Right lobe of liver (tissue), 6 donors: ENCODE measurements around the gene NHLRC1. TPM values are rescaled to one million over a fixed set of nuclear protein-coding genes. Genes with fewer than 3 reads are reported as not detected.

ENCODE experiments used
- ATAC-seq, 4 donors: fragments of 200-7000 bp; cut with Tn5 transposase; one replicate each; pipeline ENCODE4 v1.9.1; 2020; ENCODE audit warnings: mild to moderate bottlenecking in 4 of 4, moderate library complexity in 4 of 4
- DNase-seq, 3 donors: peaks; one replicate each; pipeline ENCODE4 v3.0.0-alpha.2; 2020
- H3K27ac ChIP-seq, 3 donors: fragments of 200-600 bp; one replicate each; pipeline ENCODE4 v1.8.0; 2022
- H3K27me3 ChIP-seq, 2 donors: fragments of 200-600 bp; one replicate each; pipeline ENCODE4 v1.8.0; 2022
- H3K36me3 ChIP-seq, 4 donors: fragments of 200-600 bp; sonication (generic) in 1 of 4; one replicate each; pipeline versions ENCODE4 v1.5.1 to v1.8.0; 2017 to 2022; ENCODE audit warnings: control low read depth in 1 of 4
- H3K4me1 ChIP-seq, 4 donors: fragments of 200-600 bp; sonication (generic) in 1 of 4; one replicate each; pipeline versions ENCODE4 v1.5.1 to v1.8.0; 2017 to 2022; ENCODE audit warnings: control low read depth in 1 of 4
- H3K4me3 ChIP-seq, 3 donors: fragments of 200-600 bp; one replicate each; pipeline ENCODE4 v1.8.0; 2022
- H3K9me3 ChIP-seq, 4 donors: fragments of 200-600 bp; sonication (generic) in 1 of 4; one replicate each; pipeline versions ENCODE4 v1.5.1 to v1.8.0; 2017 to 2022; ENCODE audit warnings: control low read depth in 1 of 4
- CTCF ChIP-seq, 4 donors: fragments of 200-600 bp in 3 of 4; fragments of 450-650 bp in 1 of 4; IDR thresholded peaks; one replicate each; pipeline versions ENCODE4 v1.5.1 to v1.8.0; 2016 to 2022; ENCODE audit warnings: antibody characterized with exemption in 4 of 4, mild to moderate bottlenecking in 2 of 4
- POLR2A ChIP-seq: fragments of 450-650 bp; IDR thresholded peaks from one replicate; pipeline ENCODE4 v1.6.1; 2017; ENCODE audit warnings: antibody characterized with exemption, mild to moderate bottlenecking
- WGBS: methylation state at CpG from one replicate; pipeline ENCODE4 v1.1.6; 2018; ENCODE audit warnings: low coverage, low lambda C conversion rate; ENCODE audit not compliant: insufficient coverage; ENCODE audit errors: missing lambda C conversion rate; 5-methylcytosine and 5-hydroxymethylcytosine counted together
- intact Hi-C, 2 donors: fragments of 100-400 bp; cut with DNase I; formaldehyde crosslinking; loops; one replicate each; pipeline versions ENCODE4 v1.11.2 to v1.14.1; 2022
- total RNA-seq, 6 experiments: library from RNA; depleted of rRNA in 2 of 6; stranded (reverse); fragments of >200 nt in 2 of 6; fragmentation: NEBNext Ultra II Directional in 3 of 6; extraction: Animal tissue kit (Norgen Biotek cat#: 25700) in 3 of 6; gene quantifications; one replicate each; pipeline versions ENCODE4 v1.1.0 to v1.2.4, GENCODE V29; 2016 to 2023
- donor health status: DM: no; HTN: yes; CAD: no.
- donor health status: DM: no; HTN: no; CAD: no.
- donor health status: DM: no; HTN: no; CAD: no.
- donor health status: DM: no; HTN: yes; CAD: no.
- donor health status: DM: no; HTN: yes; CAD: no.

The NHLRC1 gene
- total RNA-seq, 6 experiments from 2014 or later: 2.2 to 3.0 (median 2.7) TPM

- no peak for DNase-seq
- Histone ChIP-seq H3K4me3 (no peak overlapping the region), H3K36me3 (no peaks in the 10 kb centered on the region), H3K27me3 (no peaks in the 10 kb centered on the region), H3K4me1 (no peaks in the 10 kb centered on the region), H3K9me3 (no peaks in the 10 kb centered on the region), H3K27ac (no peak overlapping the region)
- intact Hi-C loops: no loop called here
- 36% methylated on average over 1 of the region's 1 CpG for WGBS
- no peak for ATAC-seq
- TF ChIP-seq CTCF (IDR thresholded peaks at IDR 0.05): no peak
- TF ChIP-seq POLR2A: no peak
These were observed 32.1 kb downstream of the NHLRC1 start for GRCh38 chr6:18090349-18090786.

GRCh38 chr6:18088419-18089296 lies 33.8 kb downstream of the NHLRC1 start:
- Histone ChIP-seq H3K4me1 (no peaks in the 10 kb centered on the region), H3K36me3 (no peaks in the 10 kb centered on the region), H3K4me3 (no peak overlapping the region), H3K27me3 (no peaks in the 10 kb centered on the region), H3K27ac (no peak overlapping the region), H3K9me3 (no peaks in the 10 kb centered on the region)
- TF ChIP-seq CTCF (IDR thresholded peaks at IDR 0.05) (no peak), POLR2A (no peak)
- 65% methylated on average over 5 of the region's 5 CpGs for WGBS
- ATAC-seq: no peak
- intact Hi-C loops: no loop called here
- no peak for DNase-seq

GRCh38 chr6:18087396-18088165 lies 34.9 kb downstream of the NHLRC1 start:
- H3K4me1 ChIP-seq: no peaks in the 10 kb centered on the region
- no peak for DNase-seq

More at GRCh38 chr6:18087396-18088165, 34.9 kb downstream of the NHLRC1 start:
- H3K27me3 ChIP-seq: no peaks in the 10 kb centered on the region
- ATAC-seq: no peak
- no peak overlapping the region for H3K27ac ChIP-seq
- intact Hi-C loops: no loop called here
- no peaks in the 10 kb centered on the region for H3K36me3 ChIP-seq
- 86% methylated on average over 5 of the region's 5 CpGs for WGBS
- no peak for TF ChIP-seq POLR2A
- no peak for TF ChIP-seq CTCF (IDR thresholded peaks at IDR 0.05)
- no peak overlapping the region for H3K4me3 ChIP-seq
- H3K9me3 ChIP-seq: no peaks in the 10 kb centered on the region
